HL-60 (cell line): ENCODE data around the gene CCL11.

Experiments used
- DNase-seq, 2 experiments: peaks; one replicate each; pipeline ENCODE4 v3.0.0-alpha.2; 2010 to 2020; ENCODE audit warnings: low read depth in 1 of 2, low spot score in 1 of 2
- H3K27ac ChIP-seq: fragments of 250-450 bp; sonication (Bioruptor Pico); replicated peaks from 2 replicates; pipeline ENCODE4 v1.5.1; 2020; ENCODE audit warnings: mild to moderate bottlenecking, moderate library complexity
- H3K27me3 ChIP-seq: fragments of 250-450 bp; sonication (Bioruptor Pico); 2 replicates; pipeline ENCODE4 v1.5.1; 2021; ENCODE audit warnings: mild to moderate bottlenecking, moderate library complexity; ENCODE audit not compliant: insufficient read depth, poor library complexity, severe bottlenecking
- H3K4me3 ChIP-seq: replicated peaks from 2 replicates; pipeline ENCODE4 v1.5.1; 2011; ENCODE audit warnings: mild to moderate bottlenecking, control low read depth, low read length; ENCODE audit not compliant: insufficient read depth
- CTCF ChIP-seq: IDR thresholded peaks from one replicate; pipeline ENCODE4 v1.5.1; 2011; ENCODE audit warnings: low read length, control low read depth, inconsistent platforms; ENCODE audit not compliant: insufficient read depth
- GABPA ChIP-seq: IDR thresholded peaks from 2 replicates; pipeline ENCODE4 v1.6.1; 2012; ENCODE audit warnings: low read depth
- POLR2AphosphoS5 ChIP-seq: IDR thresholded peaks from 2 replicates; pipeline ENCODE4 v1.6.1; 2012; ENCODE audit warnings: low read depth
- REST ChIP-seq: IDR thresholded peaks from 2 replicates; pipeline ENCODE4 v1.6.1; 2012; ENCODE audit warnings: low read depth; ENCODE audit not compliant: insufficient replicate concordance
- SPI1 ChIP-seq: IDR thresholded peaks from 2 replicates; pipeline ENCODE4 v1.6.1; 2012; ENCODE audit warnings: low read depth, mild to moderate bottlenecking, borderline replicate concordance

The CCL11 gene

GRCh38 chr17:34254651-34255380 lies 30.7 kb upstream of the CCL11 start, which contains the start of gene CCL2:
Gene CCL2, plus strand, starts transcription at chr17:34255285. Its CDS starts 65 bp downstream, at chr17:34255350.
- peak within 1 kb of the TSS; percentile 41 for H3K4me3 ChIP-seq
- no peaks in the 10 kb centered on the region for H3K27me3 ChIP-seq
- DNase-seq = peak; percentile 48 to 68
- peak within 1 kb of the TSS; percentile 29 for H3K27ac ChIP-seq
- TF ChIP-seq GABPA (no peak), POLR2AphosphoS5 (0 out of 2 replicates have a peak, but pooled peaks have one; percentile 43), CTCF (no peak), REST (no peak)

- TF ChIP-seq GABPA = no peak
- TF ChIP-seq POLR2AphosphoS5 = peak; percentile 15; the same call in 1 of the 2 replicates
Observed at GRCh38 chr17:34255381-34255732, 30.2 kb upstream of the CCL11 start.

GRCh38 chr17:34255841-34256240 lies 29.7 kb upstream of the CCL11 start:
- H3K4me3 ChIP-seq = peak overlapping the region; percentile 41
- H3K27me3 ChIP-seq = no peaks in the 10 kb centered on the region
- no peak for DNase-seq
- no peak overlapping the region; the same call in 1 of the 2 replicates for H3K27ac ChIP-seq
- no peak for TF ChIP-seq GABPA

More at GRCh38 chr17:34255381-34255732, 30.2 kb upstream of the CCL11 start:
- peak overlapping the region; percentile 41 for H3K4me3 ChIP-seq
- no peaks in the 10 kb centered on the region for H3K27me3 ChIP-seq
- DNase-seq = no peak
- H3K27ac ChIP-seq = peak overlapping the region; percentile 10

- no peak for DNase-seq
- H3K27ac ChIP-seq = no peak overlapping the region
- TF ChIP-seq CTCF = no peak
- no peak for TF ChIP-seq SPI1
- peak; percentile 28; the same call in 1 of the 2 replicates for TF ChIP-seq POLR2AphosphoS5
- no peak for TF ChIP-seq GABPA
Observed at GRCh38 chr17:34257299-34257985, 28.1 kb upstream of the CCL11 start.

GRCh38 chr17:34257986-34258326 lies 27.6 kb upstream of the CCL11 start:
- TF ChIP-seq SPI1 (no peak), GABPA (no peak), REST (no peak), CTCF (no peak), POLR2AphosphoS5 (no peak)
- no peak overlapping the region for H3K4me3 ChIP-seq
- DNase-seq = no peak
- no peak overlapping the region for H3K27ac ChIP-seq
- H3K27me3 ChIP-seq = no peaks in the 10 kb centered on the region

More at GRCh38 chr17:34257299-34257985, 28.1 kb upstream of the CCL11 start:
- no peak overlapping the region for H3K4me3 ChIP-seq
- H3K27me3 ChIP-seq = no peaks in the 10 kb centered on the region
